ENCODE results near the gene HOXB5. TPM values are rescaled to one million over a fixed set of nuclear protein-coding genes. Genes with fewer than 3 reads are reported as not detected.

The HOXB5 gene
- total RNA-seq, 1 experiment from 2014 or later, result not detected

- Histone ChIP-seq H2BK15ac (ENCODE audit: low read depth, low read length) (no peak overlapping the region), H4K5ac (ENCODE audit: insufficient read length, low read depth, low read length) (no peak overlapping the region), H2AFZ (ENCODE audit: low read length) (no peak overlapping the region), H2BK120ac (ENCODE audit: low read depth, low read length, poor library complexity, severe bottlenecking) (no peak overlapping the region), H3K14ac (ENCODE audit: insufficient read depth, low read length) (no peak overlapping the region), H2BK12ac (ENCODE audit: insufficient read length, low read depth, low read length) (no peak overlapping the region), H3K4me2 (ENCODE audit: insufficient read depth, insufficient read length, low read length) (no peak overlapping the region), H3K4me1 (ENCODE audit: insufficient read depth, low read length) (no peaks in the 10 kb centered on the region), H3K9ac (ENCODE audit: extremely low read depth, insufficient read length, low read length) (no peak overlapping the region), H3K18ac (ENCODE audit: insufficient read length, low read depth, low read length) (no peak overlapping the region), H2AK5ac (ENCODE audit: insufficient read length, low read length) (no peak overlapping the region), H3K23me2 (ENCODE audit: insufficient read length, low read depth, low read length, poor library complexity, severe bottlenecking) (no peaks in the 10 kb centered on the region), H4K91ac (ENCODE audit: insufficient read length, low read depth, low read length) (no peak overlapping the region), H3K79me2 (ENCODE audit: insufficient read depth, low read length) (no peaks in the 10 kb centered on the region), H3K27ac (ENCODE audit: insufficient read length, low read depth, low read length) (no peak overlapping the region), H3K23ac (ENCODE audit: insufficient read length, low read depth, low read length) (no peak overlapping the region), H3K27me3 (ENCODE audit: insufficient read depth, low read length) (peaks cover 99% of the 10 kb centered on the region), H3K56ac (ENCODE audit: insufficient read length, low read depth, low read length) (no peak overlapping the region), H3T11ph (ENCODE audit: low read length) (no peak overlapping the region), H4K8ac (replicated peaks; ENCODE audit: insufficient read length, low read depth, low read length) (no peak overlapping the region), H2BK5ac (ENCODE audit: insufficient read length, low read length) (no peak overlapping the region), H4K20me1 (ENCODE audit: control insufficient read depth, insufficient read depth, insufficient read length) (no peaks in the 10 kb centered on the region), H2BK20ac (ENCODE audit: low read depth, low read length, poor library complexity, severe bottlenecking) (no peak overlapping the region), H3K4ac (ENCODE audit: low read depth, low read length) (no peak overlapping the region), H3K79me1 (ENCODE audit: insufficient read depth, low read depth, low read length, poor library complexity, severe bottlenecking) (no peaks in the 10 kb centered on the region), H3K9me3 (ENCODE audit: control insufficient read depth, low read depth, low read length) (no peaks in the 10 kb centered on the region)
- DNase-seq, result no peak
- H3K4me1 Mint-ChIP-seq, result peaks cover 4 to 28% of the 10 kb centered on the region in 2 experiments
- H3K4me3 Mint-ChIP-seq, result no peak overlapping the region
- no peak overlapping the region for H3K27ac Mint-ChIP-seq
- no CpG with 5 or more reads among the region's 33 CpGs for WGBS (ENCODE audit: extremely low coverage, insufficient read length, low lambda C conversion rate)
- H3K36me3 Mint-ChIP-seq (ENCODE audit: insufficient read depth in 1 of 3, low read depth in 3 of 3), result no peaks in the 10 kb centered on the region
- peaks cover 7 to 16% of the 10 kb centered on the region in 2 experiments; a peak in 3 of 5 replicates for H3K9me3 Mint-ChIP-seq
- H3K27me3 Mint-ChIP-seq (ENCODE audit: low read depth), result peaks cover 100% of the 10 kb centered on the region
- TF ChIP-seq, protein P1, sequence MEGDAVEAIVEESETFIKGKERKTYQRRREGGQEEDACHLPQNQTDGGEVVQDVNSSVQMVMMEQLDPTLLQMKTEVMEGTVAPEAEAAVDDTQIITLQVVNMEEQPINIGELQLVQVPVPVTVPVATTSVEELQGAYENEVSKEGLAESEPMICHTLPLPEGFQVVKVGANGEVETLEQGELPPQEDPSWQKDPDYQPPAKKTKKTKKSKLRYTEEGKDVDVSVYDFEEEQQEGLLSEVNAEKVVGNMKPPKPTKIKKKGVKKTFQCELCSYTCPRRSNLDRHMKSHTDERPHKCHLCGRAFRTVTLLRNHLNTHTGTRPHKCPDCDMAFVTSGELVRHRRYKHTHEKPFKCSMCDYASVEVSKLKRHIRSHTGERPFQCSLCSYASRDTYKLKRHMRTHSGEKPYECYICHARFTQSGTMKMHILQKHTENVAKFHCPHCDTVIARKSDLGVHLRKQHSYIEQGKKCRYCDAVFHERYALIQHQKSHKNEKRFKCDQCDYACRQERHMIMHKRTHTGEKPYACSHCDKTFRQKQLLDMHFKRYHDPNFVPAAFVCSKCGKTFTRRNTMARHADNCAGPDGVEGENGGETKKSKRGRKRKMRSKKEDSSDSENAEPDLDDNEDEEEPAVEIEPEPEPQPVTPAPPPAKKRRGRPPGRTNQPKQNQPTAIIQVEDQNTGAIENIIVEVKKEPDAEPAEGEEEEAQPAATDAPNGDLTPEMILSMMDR (conservative IDR thresholded peaks at IDR 0.05), result no peak
These were observed 1.5 kb downstream of the HOXB5 start for GRCh38 chr17:48592057-48592514.
